Gastrocnemius medialis (tissue), 4 donors: Measurements from ENCODE around the gene MRPL18. TPM values are rescaled to one million over a fixed set of nuclear protein-coding genes. Genes with fewer than 3 reads are reported as not detected.

Experiments used
- ATAC-seq, 2 donors: fragments of 150-250 bp; one replicate each; pipeline ENCODE4 v1.9.1; 2016
- DNase-seq, 2 donors: peaks; one replicate each; pipeline ENCODE4 v3.0.0-alpha.2; 2019
- H3K27ac ChIP-seq, 4 donors: fragments of 200-600 bp; sonication (generic); 1 replicate in 1 of 4; 2 replicates in 3 of 4; pipeline ENCODE4 v1.5.1; 2016 to 2018; ENCODE audit warnings: mild to moderate bottlenecking in 2 of 4, moderate library complexity in 1 of 4
- H3K27me3 ChIP-seq, 3 donors: fragments of 200-600 bp; sonication (generic) in 2 of 3; 1 replicate in 1 of 3; 2 replicates in 2 of 3; pipeline versions ENCODE4 v1.5.1 to v1.6.0; 2016 to 2019; ENCODE audit warnings: mild to moderate bottlenecking in 1 of 3, moderate library complexity in 1 of 3
- H3K36me3 ChIP-seq, 2 donors: fragments of 200-600 bp; sonication (generic) in 1 of 2; one replicate each; pipeline ENCODE4 v1.5.1; 2017 to 2018
- H3K4me1 ChIP-seq, 2 donors: fragments of 200-600 bp; sonication (generic) in 1 of 2; one replicate each; pipeline ENCODE4 v1.5.1; 2016 to 2017; ENCODE audit warnings: mild to moderate bottlenecking in 2 of 2
- H3K4me3 ChIP-seq, 4 donors: fragments of 200-600 bp; sonication (generic) in 3 of 4; 1 replicate in 1 of 4; 2 replicates in 3 of 4; pipeline ENCODE4 v1.5.1; 2016 to 2019; ENCODE audit warnings: mild to moderate bottlenecking in 2 of 4
- H3K9me3 ChIP-seq, 3 donors: fragments of 200-600 bp; sonication (generic) in 2 of 3; 1 replicate in 1 of 3; 2 replicates in 2 of 3; pipeline ENCODE4 v1.5.1; 2016 to 2019
- CTCF ChIP-seq, 5 experiments: fragments of 450-650 bp in 3 of 5; fragments of 200-600 bp in 2 of 5; sonication (generic) in 2 of 5; IDR thresholded peaks in 4 of 5; conservative IDR thresholded peaks in 1 of 5; 1 replicate in 4 of 5; 2 replicates in 1 of 5; pipeline ENCODE4 v1.5.1; 2016 to 2019; ENCODE audit warnings: antibody characterized with exemption in 5 of 5, mild to moderate bottlenecking in 3 of 5, moderate library complexity in 3 of 5
- POLR2A ChIP-seq, 2 donors: fragments of 450-650 bp; IDR thresholded peaks; one replicate each; pipeline ENCODE4 v1.6.1; 2017; ENCODE audit warnings: antibody characterized with exemption in 2 of 2, mild to moderate bottlenecking in 2 of 2, moderate library complexity in 2 of 2
- in situ Hi-C, 4 donors: fragments of 200-750 bp; cut with MboI; loops; one replicate each; pipeline versions ENCODE4 v1.15.0 to v1.8.0; 2017; ENCODE audit warnings: low sequenced_read_pairs in 4 of 4
- intact Hi-C: fragments of 100-400 bp; cut with DNase I; formaldehyde crosslinking; loops from one replicate; pipeline ENCODE4 v1.15.1; 2023; ENCODE audit warnings: low total_unique reads
- total RNA-seq, 4 donors: library from RNA; depleted of rRNA; stranded (reverse); fragments of >200 nt; gene quantifications; one replicate each; pipeline versions ENCODE4 v1.1.0 to v1.2.3, GENCODE V29; 2016

The MRPL18 gene
- total RNA-seq, 4 donors from 2014 or later = 54.0 to 122 (median 69.0) TPM

GRCh38 chr6:159804504-159804903, 14.2 kb downstream of the MRPL18 start:
- Histone ChIP-seq H3K9me3 (no peaks in the 10 kb centered on the region), H3K36me3 (peaks cover 0 to 4% of the 10 kb centered on the region in 2 donors)
- intact Hi-C loops = no loop called here

GRCh38 chr6:159805440-159806020, 15.3 kb downstream of the MRPL18 start:
- no peak overlapping the region for H3K4me3 ChIP-seq
- no peaks in the 10 kb centered on the region for H3K27me3 ChIP-seq
- no peak overlapping the region for H3K27ac ChIP-seq
- no peak for DNase-seq
- TF ChIP-seq CTCF (IDR thresholded peaks at IDR 0.05 in 4 of 5, conservative IDR thresholded peaks at IDR 0.05 in 1 of 5) (no peak), POLR2A (IDR thresholded peaks at IDR 0.05) (no peak)
- ATAC-seq = no peak
- no peaks in the 10 kb centered on the region for H3K36me3 ChIP-seq
- in situ Hi-C loops (no loop called here), intact Hi-C loops (no loop called here)
- no peaks in the 10 kb centered on the region for H3K4me1 ChIP-seq
- no peaks in the 10 kb centered on the region for H3K9me3 ChIP-seq

More at GRCh38 chr6:159804504-159804903, 14.2 kb downstream of the MRPL18 start:
- Histone ChIP-seq H3K27ac (no peak overlapping the region), H3K4me1 (no peaks in the 10 kb centered on the region), H3K27me3 (no peaks in the 10 kb centered on the region), H3K4me3 (no peak overlapping the region)
- ATAC-seq (no peak), DNase-seq (no peak)
- in situ Hi-C loops = no loop called here
- TF ChIP-seq POLR2A (IDR thresholded peaks at IDR 0.05) = no peak
- TF ChIP-seq CTCF (IDR thresholded peaks at IDR 0.05 in 4 of 5, conservative IDR thresholded peaks at IDR 0.05 in 1 of 5) = no peak

GRCh38 chr6:159806021-159806458, 15.8 kb downstream of the MRPL18 start:
- in situ Hi-C loops = no loop called here
- intact Hi-C loops = no loop called here
- TF ChIP-seq POLR2A (IDR thresholded peaks at IDR 0.05) (no peak), CTCF (IDR thresholded peaks at IDR 0.05 in 4 of 5, conservative IDR thresholded peaks at IDR 0.05 in 1 of 5) (no peak)
- Histone ChIP-seq H3K9me3 (no peaks in the 10 kb centered on the region), H3K27ac (no peak overlapping the region), H3K27me3 (no peaks in the 10 kb centered on the region), H3K4me3 (no peak overlapping the region), H3K36me3 (no peaks in the 10 kb centered on the region), H3K4me1 (no peaks in the 10 kb centered on the region)
- DNase-seq = no peak
- no peak for ATAC-seq

GRCh38 chr6:159807150-159807858, 17.0 kb downstream of the MRPL18 start:
- Histone ChIP-seq H3K4me1 (no peaks in the 10 kb centered on the region), H3K4me3 (no peak overlapping the region), H3K27ac (no peak overlapping the region), H3K36me3 (no peaks in the 10 kb centered on the region), H3K9me3 (no peaks in the 10 kb centered on the region), H3K27me3 (no peaks in the 10 kb centered on the region)
- DNase-seq = no peak
- no peak for ATAC-seq
- in situ Hi-C loops = no loop called here
- intact Hi-C loops = no loop called here
- TF ChIP-seq POLR2A (IDR thresholded peaks at IDR 0.05) (no peak), CTCF (IDR thresholded peaks at IDR 0.05 in 4 of 5, conservative IDR thresholded peaks at IDR 0.05 in 1 of 5) (no peak)
